ENCODE data around the gene CNKSR2.

DNA sequence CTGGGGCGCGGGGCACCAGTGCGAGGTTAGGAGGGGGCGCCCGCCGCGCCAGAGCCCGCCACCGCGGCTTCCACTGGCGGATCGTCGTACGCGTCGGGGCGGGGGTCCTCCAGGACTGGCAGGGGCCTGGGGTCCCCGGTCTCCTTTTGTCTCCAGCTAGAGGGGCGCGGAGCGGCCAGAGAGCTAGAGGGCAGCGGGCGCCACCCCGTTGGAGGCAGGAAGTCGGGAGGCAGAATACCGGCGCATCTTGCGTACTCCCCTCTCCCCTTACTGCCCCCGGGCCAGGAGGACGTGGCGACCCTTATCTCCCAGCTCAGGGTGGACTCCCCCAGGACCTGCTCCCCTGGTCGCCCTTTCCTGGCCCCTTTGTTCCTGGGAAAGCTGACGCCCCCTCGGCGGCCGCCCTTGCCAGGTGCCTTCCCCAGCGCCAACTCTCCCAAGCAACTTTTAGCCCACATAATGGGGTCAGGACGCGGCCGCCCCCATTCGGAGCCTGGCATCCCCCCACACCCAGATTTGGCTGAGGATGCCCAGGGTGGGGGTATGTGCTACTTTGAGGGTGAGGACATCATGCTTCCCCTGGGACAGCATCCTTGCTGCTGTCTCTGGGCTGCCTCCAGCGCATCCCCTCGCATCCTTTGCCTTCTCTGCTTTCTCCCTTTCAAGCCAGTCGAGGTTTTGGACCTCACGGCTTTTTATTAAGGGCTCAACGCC, 933 bp downstream of the CNKSR2 start:
- TF ChIP-seq JUN (CRISPR knock-in tag; IDR thresholded peaks at IDR 0.05), result no peak
- no peak for TF ChIP-seq RELA (CRISPR knock-in tag; IDR thresholded peaks at IDR 0.05; ENCODE audit: borderline replicate concordance)
- no peak for TF ChIP-seq SP1 (CRISPR knock-in tag; conservative IDR thresholded peaks at IDR 0.05)
- TF ChIP-seq ESRRA (CRISPR knock-in tag; IDR thresholded peaks at IDR 0.05; ENCODE audit: borderline replicate concordance), result no peak
- TF ChIP-seq, protein P1, sequence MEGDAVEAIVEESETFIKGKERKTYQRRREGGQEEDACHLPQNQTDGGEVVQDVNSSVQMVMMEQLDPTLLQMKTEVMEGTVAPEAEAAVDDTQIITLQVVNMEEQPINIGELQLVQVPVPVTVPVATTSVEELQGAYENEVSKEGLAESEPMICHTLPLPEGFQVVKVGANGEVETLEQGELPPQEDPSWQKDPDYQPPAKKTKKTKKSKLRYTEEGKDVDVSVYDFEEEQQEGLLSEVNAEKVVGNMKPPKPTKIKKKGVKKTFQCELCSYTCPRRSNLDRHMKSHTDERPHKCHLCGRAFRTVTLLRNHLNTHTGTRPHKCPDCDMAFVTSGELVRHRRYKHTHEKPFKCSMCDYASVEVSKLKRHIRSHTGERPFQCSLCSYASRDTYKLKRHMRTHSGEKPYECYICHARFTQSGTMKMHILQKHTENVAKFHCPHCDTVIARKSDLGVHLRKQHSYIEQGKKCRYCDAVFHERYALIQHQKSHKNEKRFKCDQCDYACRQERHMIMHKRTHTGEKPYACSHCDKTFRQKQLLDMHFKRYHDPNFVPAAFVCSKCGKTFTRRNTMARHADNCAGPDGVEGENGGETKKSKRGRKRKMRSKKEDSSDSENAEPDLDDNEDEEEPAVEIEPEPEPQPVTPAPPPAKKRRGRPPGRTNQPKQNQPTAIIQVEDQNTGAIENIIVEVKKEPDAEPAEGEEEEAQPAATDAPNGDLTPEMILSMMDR (IDR thresholded peaks at IDR 0.05), result no peak
- no peak for TF ChIP-seq CREM (CRISPR knock-in tag; IDR thresholded peaks at IDR 0.05)

Measured in WTC11 (cell line).